ENCODE results near the gene BCAS3.

The BCAS3 gene

DNA sequence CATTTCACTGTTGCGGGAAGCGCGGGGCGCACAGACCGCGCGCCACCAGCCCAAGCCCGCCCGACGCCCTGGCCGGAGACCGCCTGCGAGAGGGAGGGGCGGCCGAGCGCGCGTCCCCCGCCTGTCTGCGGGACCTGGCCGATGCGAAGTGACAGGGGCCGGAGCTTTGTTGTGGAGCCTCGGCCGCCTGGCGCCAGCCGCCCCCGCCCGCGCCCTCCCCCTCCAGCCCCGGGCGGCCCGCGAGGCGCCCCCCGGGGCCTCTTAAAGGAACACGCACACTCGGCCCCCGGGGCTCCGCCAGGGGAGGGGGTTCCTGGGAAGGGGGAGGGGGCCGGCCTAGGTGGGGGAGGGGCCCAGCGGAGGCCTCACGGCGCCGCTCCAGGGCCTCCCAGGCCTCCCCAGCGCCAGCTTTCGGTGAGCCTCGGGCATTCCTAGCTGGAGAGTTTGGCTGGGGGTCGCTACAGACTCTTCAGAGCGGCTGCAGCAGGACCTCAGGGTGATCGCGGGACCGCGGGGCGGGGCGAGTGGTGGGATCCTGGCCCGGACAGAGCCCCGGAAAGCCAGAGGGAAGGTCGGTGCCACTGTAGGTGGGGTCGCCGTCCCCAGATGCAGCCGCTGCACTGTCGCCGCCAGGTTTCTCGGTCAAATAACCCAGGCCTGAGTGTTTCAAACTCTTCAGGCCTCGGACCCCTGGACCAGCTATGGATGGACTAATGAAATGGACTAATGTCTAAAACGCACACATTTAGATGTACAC is 719.6 kb downstream of the BCAS3 start:
- DNase-seq (ENCODE audit: low read depth) = no peak

DNA sequence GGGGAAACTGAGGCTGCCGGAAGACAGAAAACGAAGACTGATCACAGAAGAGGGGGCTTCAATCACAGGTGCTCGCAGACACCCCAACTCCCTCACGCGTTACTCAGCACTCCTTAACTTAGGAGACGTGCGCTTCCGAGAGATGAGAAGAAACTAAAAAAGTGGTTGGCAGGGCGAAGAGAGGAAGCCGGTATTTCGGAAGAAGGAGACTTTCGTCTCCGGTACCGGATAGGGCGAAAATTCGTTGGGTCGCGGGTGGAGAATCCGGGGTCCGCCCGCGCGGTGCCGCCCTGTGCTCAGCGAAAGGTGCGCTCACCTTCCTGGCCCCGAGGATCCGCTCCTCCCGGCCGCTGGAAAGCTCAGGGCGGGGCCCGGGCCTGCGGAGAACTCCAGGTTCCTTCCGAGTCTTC is 721.1 kb downstream of the BCAS3 start:
- no peak for DNase-seq (ENCODE audit: low read depth)

DNA sequence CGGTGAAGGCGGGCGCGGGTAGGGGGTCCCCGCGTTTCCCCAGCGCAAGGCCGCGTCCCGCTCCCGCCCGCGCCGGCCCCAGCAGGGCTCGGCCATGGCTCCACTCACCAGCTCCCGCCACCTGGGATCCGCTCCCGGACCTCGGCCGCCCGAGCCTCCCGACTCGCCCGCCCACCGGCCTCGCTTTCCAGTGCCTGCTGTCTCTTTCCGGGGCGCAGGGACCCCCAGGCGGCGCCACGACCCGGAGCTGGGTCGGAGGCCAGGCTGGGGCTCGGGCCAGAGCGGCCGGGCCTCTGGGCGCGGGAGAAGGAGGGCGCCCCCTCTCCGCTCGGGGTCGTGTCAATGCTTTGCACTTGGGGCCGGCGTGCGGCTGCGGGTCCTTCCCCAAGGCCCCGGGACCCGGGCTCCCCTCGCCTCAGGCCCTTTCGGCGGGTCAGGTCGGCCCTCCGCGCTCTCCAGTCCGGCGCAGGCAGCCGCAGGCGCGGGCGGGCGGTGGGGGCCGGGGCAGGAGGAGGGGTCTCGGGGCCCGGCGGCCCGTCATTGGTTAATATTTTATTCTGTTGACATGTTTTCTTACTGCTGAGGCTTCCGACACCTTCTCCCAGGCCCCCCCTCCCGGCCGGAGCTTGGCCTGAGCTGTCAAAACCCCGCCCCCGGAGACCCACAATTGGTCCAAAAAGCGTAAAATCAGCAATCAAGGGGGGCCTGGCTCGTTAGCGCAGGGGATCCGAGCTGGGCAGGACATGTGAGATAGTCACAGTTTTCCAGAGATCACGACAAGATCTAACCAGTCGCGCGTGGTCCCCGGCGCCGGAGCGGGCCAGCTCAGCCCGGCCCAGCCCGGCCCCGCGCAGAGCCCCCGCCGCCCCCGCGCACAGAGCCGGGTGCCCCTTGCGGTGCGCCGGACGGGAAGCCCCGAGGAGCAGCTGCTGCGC is 721.7 kb downstream of the BCAS3 start, which contains the start of gene TBX2:
Gene TBX2 (plus strand): TSS at position 713 of the 935 bp plus-strand sequence. CDS start 334 bp downstream, outside the sequence.
- no peak for DNase-seq (ENCODE audit: low read depth)

DNA sequence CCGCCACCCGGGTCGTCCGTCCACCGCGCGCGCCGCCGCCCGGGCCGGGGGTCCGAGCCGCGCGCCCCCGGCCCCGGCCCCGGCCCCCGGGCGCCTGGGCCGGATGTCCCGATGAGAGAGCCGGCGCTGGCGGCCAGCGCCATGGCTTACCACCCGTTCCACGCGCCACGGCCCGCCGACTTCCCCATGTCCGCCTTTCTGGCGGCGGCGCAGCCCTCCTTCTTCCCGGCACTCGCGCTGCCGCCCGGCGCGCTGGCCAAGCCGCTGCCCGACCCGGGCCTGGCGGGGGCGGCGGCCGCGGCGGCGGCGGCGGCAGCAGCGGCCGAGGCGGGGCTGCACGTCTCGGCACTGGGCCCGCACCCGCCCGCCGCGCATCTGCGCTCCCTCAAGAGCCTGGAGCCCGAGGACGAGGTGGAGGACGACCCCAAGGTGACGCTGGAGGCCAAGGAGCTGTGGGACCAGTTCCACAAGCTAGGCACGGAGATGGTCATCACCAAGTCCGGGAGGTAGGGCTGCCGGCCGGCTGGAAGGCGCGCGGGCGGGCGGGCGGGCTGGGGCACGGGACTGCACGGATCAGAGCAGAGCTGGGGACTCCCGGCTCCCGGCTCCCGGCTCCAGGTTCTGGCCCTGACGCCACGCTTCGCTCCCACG is 722.5 kb downstream of the BCAS3 start:
- no peak for DNase-seq (ENCODE audit: low read depth)

DNA sequence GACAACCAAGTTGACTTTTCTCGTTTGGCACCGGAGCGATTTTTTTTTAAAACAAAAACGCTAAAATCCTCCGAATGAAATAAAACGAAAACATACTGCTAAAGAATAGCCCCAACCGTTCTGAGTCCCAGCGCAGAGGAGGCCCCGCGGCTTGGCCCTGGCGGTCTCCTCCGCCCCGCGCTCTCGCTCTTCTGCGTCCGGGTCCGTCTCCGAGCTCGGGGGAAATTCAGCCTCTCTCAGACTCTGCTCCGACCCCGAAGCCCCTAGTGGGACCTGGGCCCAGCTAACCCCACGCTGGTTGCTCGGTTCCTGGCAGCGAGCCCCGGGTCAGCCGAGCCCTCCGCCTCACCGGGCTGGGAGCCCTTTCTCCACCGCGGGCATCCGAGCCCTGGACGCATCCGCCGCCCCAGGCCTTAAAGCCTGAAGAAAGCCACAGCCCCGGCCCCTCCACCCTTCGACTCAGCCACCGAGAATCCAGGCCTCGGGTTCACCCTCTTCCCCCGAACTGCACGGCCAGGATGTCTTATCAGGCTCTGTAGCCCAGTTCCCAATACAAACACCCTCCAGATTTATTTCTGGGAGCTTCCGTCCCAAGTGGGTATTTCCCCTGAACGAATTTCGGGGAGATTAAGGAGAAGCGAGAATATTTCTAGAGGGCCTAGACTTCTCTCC is 723.2 kb downstream of the BCAS3 start:
- no peak for DNase-seq (ENCODE audit: low read depth)

DNA sequence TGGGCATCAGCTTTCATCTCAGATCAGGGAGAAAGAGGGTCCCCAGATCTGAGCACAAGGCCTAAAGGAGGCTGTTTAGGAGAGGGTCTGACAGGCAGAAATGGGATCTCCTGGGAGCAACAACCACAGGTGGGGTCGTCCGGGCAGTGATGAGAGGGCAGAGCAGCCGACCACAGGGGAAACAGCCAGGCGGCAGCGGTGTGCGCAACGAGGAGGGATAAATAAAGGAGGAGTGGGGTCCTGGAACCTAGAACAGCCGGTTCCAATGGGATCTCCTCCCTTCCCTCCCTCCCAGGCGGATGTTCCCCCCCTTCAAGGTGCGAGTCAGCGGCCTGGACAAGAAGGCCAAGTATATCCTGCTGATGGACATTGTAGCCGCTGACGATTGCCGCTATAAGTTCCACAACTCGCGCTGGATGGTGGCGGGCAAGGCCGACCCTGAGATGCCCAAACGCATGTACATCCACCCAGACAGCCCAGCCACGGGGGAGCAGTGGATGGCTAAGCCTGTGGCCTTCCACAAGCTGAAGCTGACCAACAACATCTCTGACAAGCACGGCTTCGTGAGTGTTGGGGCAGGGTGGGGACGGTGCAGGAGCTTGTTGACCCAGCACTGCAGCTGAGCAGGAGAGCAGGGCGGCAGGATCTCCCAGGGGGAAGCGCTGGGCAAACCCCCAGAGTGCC is 723.9 kb downstream of the BCAS3 start:
- DNase-seq (ENCODE audit: low read depth) = no peak

DNA sequence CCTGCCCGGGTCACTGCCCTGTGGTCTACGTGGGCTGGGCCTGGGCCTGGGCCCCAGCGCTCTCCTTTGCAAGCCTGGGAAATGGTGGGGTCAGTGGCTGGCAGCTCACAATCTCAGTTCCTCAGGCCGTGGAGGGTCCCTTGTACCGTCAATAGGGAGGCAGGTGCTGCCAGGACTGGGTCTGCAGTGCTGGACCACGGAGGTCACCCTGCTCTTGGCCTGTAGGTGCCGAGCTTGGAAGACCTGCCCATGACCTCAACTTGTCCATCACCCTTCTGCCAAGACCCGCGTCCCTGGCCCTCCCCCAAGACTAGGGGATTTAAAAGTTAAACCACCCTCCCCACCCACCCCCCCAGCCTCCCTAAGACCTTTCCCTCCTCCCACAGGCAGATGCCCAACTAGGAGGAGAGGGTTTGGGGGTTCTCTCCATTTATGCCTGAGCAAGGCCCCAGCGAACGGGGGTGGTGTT is 724.5 kb downstream of the BCAS3 start:
- no peak for DNase-seq (ENCODE audit: low read depth)

DNA sequence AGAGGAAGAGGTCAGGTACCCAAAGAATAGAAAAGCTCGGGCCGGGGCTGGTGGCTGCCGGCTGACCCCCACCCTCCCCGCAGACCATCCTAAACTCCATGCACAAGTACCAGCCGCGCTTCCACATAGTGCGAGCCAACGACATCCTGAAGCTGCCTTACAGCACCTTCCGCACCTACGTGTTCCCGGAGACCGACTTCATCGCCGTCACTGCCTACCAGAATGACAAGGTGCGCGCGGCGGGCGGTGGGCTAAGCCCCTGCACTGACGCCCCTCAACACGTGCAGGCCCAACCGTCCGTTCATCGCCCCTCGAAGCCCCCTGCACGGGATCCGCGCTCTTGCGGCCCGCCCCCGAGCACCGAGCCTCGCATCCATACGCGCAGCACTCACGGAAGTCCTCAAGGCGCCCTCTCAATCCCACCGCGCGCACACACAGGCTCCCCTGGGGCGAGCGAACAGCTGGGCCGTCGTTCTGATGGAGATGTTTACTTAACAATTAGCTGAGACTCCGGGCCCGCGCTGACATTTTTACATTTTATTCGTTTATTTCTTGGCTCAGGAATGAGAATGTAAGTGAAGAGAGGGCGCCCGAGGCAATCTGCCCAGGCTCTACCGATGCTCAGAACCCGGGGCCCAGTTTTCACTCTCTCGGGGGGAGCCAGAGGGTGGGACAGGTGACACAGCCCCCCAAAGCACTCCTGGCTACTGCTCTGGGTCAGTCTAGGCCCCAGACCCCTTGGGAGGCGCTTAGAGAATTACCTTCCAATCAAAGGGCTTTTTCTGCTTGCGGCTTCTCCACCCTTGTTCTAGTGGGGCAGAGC is 725.5 kb downstream of the BCAS3 start:
- no peak for DNase-seq (ENCODE audit: low read depth)

DNA sequence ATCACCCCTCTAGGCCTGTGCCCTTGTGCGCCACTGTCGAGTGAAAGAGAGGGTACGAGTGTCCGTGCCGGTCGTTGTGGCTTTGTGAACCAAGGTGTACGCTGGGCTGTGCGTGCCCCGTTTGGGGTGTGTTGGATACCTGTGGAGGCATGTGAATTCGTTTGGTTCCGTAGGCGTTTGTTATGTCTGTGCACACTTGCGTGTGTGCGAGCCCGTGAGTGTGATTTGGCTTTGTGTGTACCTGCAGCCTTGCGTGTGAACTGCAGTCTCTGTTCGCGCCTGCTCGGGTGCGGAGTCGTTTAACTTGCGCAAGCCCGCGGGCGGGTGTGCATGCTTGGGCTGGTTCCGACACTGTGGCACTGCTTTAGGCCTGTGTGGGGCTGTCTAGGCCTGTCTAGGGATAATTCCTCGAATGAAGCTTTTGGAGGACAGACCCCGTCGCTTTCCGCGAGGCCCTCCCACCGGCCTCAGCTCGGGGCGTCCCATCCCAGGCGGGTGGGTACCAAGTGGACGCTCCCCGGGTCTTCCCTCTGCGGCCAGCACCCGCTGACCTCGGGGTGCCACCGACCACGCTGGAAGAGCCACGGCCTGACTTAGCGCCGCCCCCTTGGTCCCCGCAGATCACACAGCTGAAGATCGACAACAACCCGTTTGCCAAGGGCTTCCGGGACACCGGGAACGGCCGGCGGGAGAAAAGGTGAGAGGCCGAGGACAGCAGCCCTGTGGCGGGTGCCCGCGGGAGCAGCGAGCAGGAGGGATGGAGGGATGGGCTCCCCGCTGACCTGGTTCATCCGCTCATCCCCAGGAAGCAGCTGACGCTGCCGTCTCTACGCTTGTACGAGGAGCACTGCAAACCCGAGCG is 726.4 kb downstream of the BCAS3 start:
- DNase-seq (ENCODE audit: low read depth) = no peak

DNA sequence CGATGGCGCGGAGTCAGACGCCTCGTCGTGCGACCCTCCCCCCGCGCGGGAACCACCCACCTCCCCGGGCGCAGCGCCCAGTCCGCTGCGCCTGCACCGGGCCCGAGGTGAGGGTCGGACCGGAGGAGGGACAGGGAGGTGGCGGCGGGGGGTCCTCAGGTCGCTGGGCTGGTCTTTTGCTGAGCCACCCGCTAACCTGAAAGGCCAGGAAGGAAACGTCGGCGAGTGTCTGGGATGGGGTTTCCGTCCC is 726.9 kb downstream of the BCAS3 start:
- DNase-seq (ENCODE audit: low read depth) = no peak

DNA sequence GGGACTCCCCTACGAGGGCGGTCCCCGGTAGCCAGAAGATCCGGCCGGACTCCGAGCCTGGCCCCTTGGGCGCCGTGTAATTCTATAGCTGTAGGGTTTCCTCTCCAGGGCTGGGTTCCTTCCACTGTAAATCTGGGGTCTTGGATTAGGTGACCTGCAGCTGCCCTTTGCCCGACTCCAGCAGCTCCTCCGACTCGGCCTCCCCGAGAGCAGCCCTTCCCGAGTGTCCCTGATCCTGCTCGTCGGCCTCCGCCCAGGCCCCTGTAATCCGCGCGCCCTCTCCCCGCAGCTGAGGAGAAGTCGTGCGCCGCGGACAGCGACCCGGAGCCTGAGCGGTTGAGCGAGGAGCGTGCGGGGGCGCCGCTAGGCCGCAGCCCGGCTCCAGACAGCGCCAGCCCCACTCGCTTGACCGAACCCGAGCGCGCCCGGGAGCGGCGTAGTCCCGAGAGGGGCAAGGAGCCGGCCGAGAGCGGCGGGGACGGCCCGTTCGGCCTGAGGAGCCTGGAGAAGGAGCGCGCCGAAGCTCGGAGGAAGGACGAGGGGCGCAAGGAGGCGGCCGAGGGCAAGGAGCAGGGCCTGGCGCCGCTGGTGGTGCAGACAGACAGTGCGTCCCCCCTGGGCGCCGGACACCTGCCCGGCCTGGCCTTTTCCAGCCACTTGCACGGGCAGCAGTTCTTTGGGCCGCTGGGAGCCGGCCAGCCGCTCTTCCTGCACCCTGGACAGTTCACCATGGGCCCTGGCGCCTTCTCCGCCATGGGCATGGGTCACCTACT is 727.4 kb downstream of the BCAS3 start:
- no peak for DNase-seq (ENCODE audit: low read depth)

DNA sequence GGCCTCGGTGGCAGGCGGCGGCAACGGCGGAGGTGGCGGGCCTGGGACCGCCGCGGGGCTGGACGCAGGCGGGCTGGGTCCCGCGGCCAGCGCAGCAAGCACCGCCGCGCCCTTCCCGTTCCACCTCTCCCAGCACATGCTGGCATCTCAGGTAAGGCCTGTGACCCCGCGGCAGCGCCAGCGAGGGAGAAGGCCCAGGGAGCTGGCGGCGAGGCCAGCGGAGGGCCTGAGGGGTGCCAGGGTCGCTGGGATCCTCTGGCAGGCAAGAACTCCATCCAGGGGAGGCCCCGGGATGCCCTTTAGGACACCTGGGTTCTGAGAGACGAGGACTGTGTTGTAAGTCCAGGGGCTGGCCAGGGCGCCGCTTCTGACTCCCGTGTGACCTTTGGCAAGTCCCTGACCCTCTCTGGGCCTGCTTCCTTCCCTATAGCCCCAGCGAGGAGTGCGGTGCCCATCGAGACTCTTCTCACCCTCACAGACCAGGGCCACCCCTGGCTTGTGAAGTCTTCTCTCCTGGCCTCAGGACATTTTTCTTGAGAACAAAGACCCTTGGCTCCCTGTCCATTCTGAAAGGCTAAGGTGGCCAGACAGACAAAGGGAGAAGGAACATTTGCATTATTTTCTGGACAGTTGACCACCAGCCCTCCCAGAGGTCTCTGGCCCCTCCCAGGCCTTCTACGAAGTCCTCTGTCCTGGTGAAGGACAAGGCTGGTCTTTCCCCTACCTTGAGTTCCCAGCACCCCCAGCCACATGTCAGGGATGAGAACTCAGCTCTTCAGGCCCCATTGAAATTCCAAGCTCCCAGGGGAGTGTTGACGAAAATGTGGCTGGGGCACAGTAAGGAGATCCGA is 728.3 kb downstream of the BCAS3 start:
- no peak for DNase-seq (ENCODE audit: low read depth)

DNA sequence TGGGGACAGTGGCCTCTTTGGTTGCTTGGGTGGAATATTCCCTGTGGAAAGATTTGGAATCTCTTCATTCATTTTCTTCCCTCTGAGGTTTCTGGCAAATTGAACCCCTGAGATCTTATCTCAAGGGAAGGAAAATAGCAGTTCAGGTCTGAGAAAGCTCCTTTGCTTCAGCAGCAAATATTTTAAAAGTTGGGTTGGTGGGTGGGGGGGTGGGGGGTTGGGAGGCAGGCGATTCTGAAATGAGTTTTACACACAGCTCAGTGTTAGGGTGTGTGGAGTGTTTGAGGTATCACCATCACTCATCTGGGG is 728.8 kb downstream of the BCAS3 start:
- DNase-seq (ENCODE audit: low read depth) = no peak

DNA sequence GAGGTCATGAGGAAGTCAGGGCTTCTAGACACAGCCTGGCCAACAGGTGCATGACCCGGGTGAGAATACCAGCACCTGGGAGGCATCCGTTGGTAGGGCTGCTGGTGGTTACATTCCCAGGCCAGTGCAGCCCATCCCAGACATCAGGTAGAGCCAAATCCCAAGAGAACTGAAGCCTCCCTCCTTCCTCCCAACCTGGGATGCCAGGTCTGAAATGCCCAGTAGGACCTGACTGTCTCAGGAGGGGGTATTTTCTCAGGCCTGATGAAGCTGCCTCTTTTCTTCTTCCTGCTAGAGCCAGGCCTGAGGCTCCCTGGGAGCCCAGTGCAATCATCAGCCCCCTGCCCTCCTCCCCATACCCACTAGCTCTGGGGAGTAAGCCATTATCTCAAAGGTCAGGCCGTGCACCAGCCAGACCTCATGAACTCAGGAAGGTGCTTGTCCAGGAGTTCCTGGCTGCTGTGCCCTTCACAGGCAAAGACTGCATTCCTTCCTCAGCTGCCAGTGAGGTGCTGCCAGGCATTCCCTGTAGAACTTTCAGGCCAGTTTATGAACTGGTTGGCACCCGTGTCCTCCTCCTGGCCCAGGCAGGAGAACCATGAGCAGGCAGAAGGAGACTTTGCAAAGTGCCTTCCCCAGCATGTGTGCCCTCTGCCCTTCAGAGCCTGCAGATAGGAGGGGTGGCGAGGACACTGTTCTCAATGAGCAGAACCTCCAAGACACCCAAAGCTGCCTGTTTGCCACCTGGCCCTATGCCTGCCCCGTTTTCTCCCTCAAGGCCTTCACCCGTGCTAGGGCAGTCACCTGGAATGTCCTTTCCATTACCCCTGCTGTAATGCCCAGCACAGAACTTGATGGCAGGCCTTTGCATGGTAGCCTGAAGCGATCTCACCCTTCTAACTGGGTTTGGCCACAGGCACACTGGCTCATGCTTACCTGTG is 729.6 kb downstream of the BCAS3 start:
- no peak for DNase-seq (ENCODE audit: low read depth)

DNA sequence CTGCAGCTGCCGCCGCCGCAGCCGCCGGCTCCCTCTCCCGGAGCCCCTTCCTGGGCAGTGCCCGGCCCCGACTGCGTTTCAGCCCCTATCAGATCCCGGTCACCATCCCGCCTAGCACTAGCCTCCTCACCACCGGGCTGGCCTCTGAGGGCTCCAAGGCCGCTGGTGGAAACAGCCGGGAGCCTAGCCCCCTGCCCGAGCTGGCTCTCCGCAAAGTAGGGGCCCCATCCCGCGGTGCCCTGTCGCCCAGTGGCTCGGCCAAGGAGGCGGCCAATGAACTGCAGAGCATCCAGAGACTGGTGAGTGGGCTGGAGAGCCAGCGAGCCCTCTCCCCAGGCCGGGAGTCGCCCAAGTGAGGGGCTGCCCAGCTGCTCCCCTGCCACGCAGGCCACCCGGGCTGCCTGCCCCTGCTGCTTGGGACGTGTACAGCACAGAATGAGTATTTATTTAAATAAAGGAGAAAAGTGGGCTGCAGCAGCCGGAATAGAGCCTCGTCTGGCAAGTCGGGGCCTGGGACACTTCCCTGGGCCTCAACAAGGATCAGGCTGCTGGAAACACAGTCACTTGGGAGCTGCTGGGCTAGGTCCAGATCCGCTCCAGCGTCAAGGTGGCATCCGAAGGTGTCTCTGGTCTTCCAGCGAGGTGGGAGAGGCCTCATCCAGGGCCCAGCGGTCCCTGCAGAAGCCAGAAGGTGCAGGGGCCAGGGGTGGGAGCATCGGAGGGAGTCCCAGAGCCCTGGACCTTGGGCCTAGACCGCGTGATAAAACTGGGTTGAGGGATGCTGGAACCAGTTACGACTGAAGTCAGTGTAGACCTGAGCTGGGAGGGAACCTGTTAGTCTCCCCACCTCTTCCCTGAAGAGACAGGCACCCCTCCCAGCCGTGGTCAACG is 730.7 kb downstream of the BCAS3 start:
- DNase-seq (ENCODE audit: low read depth) = no peak

Data from activated gamma-delta T cell treated with anti-CD3 and anti-CD28 coated beads, Interleukin-2, amount 50 U/mL, for 16 hours (primary cell).